ENCODE data around the gene DRAXIN. TPM values are rescaled to one million over a fixed set of nuclear protein-coding genes. Genes with fewer than 3 reads are reported as not detected.

The DRAXIN gene
- total RNA-seq, 4 donors from 2014 or later = under 0.01 to 0.06 TPM; not detected in 2

GRCh38 chr1:11759791-11760190 is 68.3 kb downstream of the DRAXIN start:
- DNase-seq (ENCODE audit: extremely low spot score) = no peak
- H3K27me3 ChIP-seq = peaks cover 0 to 50% (median 12%) of the 10 kb centered on the region in 4 donors
- no peak overlapping the region for H3K4me3 ChIP-seq
- intact Hi-C loops (cut with DNase I) = no loop called here
- 90% methylated on average over 4 of the region's 4 CpGs for WGBS
- H3K4me1 ChIP-seq = peaks cover 4 to 8% (median 6%) of the 10 kb centered on the region in 4 donors
- H3K36me3 ChIP-seq = no peaks in the 10 kb centered on the region
- no peaks in the 10 kb centered on the region for H3K9me3 ChIP-seq
- no peak for TF ChIP-seq EP300 (IDR thresholded peaks at IDR 0.05)
- no peak for TF ChIP-seq POLR2AphosphoS5 (IDR thresholded peaks at IDR 0.05)
- no peak for TF ChIP-seq POLR2A (IDR thresholded peaks at IDR 0.05; ENCODE audit: low read depth)
- TF ChIP-seq CTCF (IDR thresholded peaks at IDR 0.05) = no peak
- H3K27ac ChIP-seq (replicated peaks in 1 of 4) = no peak overlapping the region

GRCh38 chr1:11761285-11761684 is 69.8 kb downstream of the DRAXIN start:
- 86% methylated on average over 6 of the region's 6 CpGs for WGBS
- no peak for DNase-seq (ENCODE audit: extremely low spot score)
- intact Hi-C loops (cut with DNase I) = no loop called here
- no peak for TF ChIP-seq EP300 (IDR thresholded peaks at IDR 0.05)
- no peak for TF ChIP-seq POLR2A (IDR thresholded peaks at IDR 0.05; ENCODE audit: low read depth)
- no peak for TF ChIP-seq POLR2AphosphoS5 (IDR thresholded peaks at IDR 0.05)
- TF ChIP-seq CTCF (IDR thresholded peaks at IDR 0.05) = no peak
- peaks cover 4 to 8% (median 6%) of the 10 kb centered on the region in 4 donors for H3K4me1 ChIP-seq
- H3K4me3 ChIP-seq = no peak overlapping the region
- H3K36me3 ChIP-seq = no peaks in the 10 kb centered on the region
- H3K27me3 ChIP-seq = peaks cover 0 to 53% (median 10%) of the 10 kb centered on the region in 4 donors
- H3K27ac ChIP-seq (replicated peaks in 1 of 4) = no peak overlapping the region
- H3K9me3 ChIP-seq = no peaks in the 10 kb centered on the region

- Histone ChIP-seq H3K27ac (replicated peaks in 1 of 4) (no peak within 1 kb of the TSS), H3K36me3 (no peaks in the 10 kb centered on the region), H3K4me1 (peaks cover 4 to 8% (median 6%) of the 10 kb centered on the region in 4 donors), H3K9me3 (no peaks in the 10 kb centered on the region), H3K27me3 (peaks cover 0 to 60% (median 10%) of the 10 kb centered on the region in 4 donors), H3K4me3 (peak within 1 kb of the TSS in 3 of 4 donors; percentile 9 to 16 (median 15))
- DNase-seq (ENCODE audit: extremely low spot score) = no peak
- TF ChIP-seq POLR2AphosphoS5 (IDR thresholded peaks at IDR 0.05) = no peak
- no peak for TF ChIP-seq POLR2A (IDR thresholded peaks at IDR 0.05; ENCODE audit: low read depth)
- TF ChIP-seq EP300 (IDR thresholded peaks at IDR 0.05) = no peak
- no peak for TF ChIP-seq CTCF (IDR thresholded peaks at IDR 0.05)
- intact Hi-C loops (cut with DNase I) = no loop called here
- 2% methylated on average over 17 of the region's 29 CpGs for WGBS
These were observed 70.5 kb downstream of the DRAXIN start, which contains the start of gene C1orf167 for GRCh38 chr1:11761988-11762406. C1orf167 (plus strand) TSS chr1:11762193; CDS start chr1:11764401, 2,208 bp downstream.

GRCh38 chr1:11764115-11764514 is 72.6 kb downstream of the DRAXIN start:
- WGBS = 90% methylated on average over 3 of the region's 3 CpGs
- H3K27me3 ChIP-seq = peaks cover 0 to 63% (median 10%) of the 10 kb centered on the region in 4 donors
- intact Hi-C loops (cut with DNase I) = no loop called here

More at GRCh38 chr1:11764115-11764514, 72.6 kb downstream of the DRAXIN start:
- DNase-seq (ENCODE audit: extremely low spot score) = no peak
- no peak overlapping the region for H3K27ac ChIP-seq (replicated peaks in 1 of 4)
- TF ChIP-seq POLR2A (IDR thresholded peaks at IDR 0.05; ENCODE audit: low read depth) = no peak
- no peak for TF ChIP-seq CTCF (IDR thresholded peaks at IDR 0.05)
- no peak for TF ChIP-seq EP300 (IDR thresholded peaks at IDR 0.05)
- TF ChIP-seq POLR2AphosphoS5 (IDR thresholded peaks at IDR 0.05) = no peak
- H3K9me3 ChIP-seq = no peaks in the 10 kb centered on the region
- H3K36me3 ChIP-seq = no peaks in the 10 kb centered on the region
- no peak overlapping the region for H3K4me3 ChIP-seq
- peaks cover 4 to 8% (median 6%) of the 10 kb centered on the region in 4 donors for H3K4me1 ChIP-seq
